Testis (tissue), 2 donors: Measurements from ENCODE around the gene KPNA3.

Experiments
- POLR2A ChIP-seq: fragments of 450-650 bp; IDR thresholded peaks from one replicate; pipeline ENCODE4 v1.6.1; 2017; ENCODE audit warnings: antibody characterized with exemption, mild to moderate bottlenecking, moderate library complexity
- TF ChIP-seq, protein P1 (sequence below), 3 experiments: fragments of 450-650 bp in 2 of 3; fragments of 200-600 bp in 1 of 3; sonication (generic) in 1 of 3; IDR thresholded peaks; one replicate each; pipeline ENCODE4 v1.5.1; 2016 to 2019; ENCODE audit warnings: antibody characterized with exemption in 3 of 3, mild to moderate bottlenecking in 2 of 3, moderate library complexity in 1 of 3

DNA sequence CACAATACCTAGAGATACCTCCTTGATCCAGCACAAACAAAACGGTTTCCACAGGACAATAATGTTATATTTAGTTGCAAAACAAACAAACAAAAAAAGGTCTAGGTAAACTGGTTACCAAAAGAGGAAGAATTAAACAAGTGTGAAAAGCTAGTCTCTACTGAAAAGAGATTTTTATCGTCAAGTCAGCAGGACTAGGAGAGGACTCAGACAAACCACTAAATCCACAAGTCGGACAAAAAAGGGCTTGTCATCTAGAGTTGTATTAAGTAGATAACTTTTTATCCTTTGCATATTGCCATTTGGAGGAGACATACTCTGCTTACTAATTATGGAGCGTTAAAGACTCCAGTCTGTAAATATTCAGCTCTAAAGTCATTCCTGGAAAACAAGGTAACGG is 9.9 kb upstream of the KPNA3 start:
- TF ChIP-seq, protein P1, sequence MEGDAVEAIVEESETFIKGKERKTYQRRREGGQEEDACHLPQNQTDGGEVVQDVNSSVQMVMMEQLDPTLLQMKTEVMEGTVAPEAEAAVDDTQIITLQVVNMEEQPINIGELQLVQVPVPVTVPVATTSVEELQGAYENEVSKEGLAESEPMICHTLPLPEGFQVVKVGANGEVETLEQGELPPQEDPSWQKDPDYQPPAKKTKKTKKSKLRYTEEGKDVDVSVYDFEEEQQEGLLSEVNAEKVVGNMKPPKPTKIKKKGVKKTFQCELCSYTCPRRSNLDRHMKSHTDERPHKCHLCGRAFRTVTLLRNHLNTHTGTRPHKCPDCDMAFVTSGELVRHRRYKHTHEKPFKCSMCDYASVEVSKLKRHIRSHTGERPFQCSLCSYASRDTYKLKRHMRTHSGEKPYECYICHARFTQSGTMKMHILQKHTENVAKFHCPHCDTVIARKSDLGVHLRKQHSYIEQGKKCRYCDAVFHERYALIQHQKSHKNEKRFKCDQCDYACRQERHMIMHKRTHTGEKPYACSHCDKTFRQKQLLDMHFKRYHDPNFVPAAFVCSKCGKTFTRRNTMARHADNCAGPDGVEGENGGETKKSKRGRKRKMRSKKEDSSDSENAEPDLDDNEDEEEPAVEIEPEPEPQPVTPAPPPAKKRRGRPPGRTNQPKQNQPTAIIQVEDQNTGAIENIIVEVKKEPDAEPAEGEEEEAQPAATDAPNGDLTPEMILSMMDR (IDR thresholded peaks at IDR 0.05) = no peak
- TF ChIP-seq POLR2A = no peak
